DND-41 (cell line): Measurements from ENCODE around the gene TPK1.

ENCODE experiments used
- EZH2 ChIP-seq: IDR thresholded peaks from 3 replicates; pipeline ENCODE4 v1.6.1; 2012; ENCODE audit warnings: borderline replicate concordance, low read depth, mild to moderate bottlenecking, moderate library complexity, low read length, inconsistent platforms; ENCODE audit not compliant: severe bottlenecking
- TF ChIP-seq, protein P1 (sequence below): IDR thresholded peaks from 2 replicates; pipeline ENCODE4 v1.5.1; 2012; ENCODE audit warnings: borderline replicate concordance, low read length, moderate library complexity, mild to moderate bottlenecking; ENCODE audit not compliant: poor library complexity, severe bottlenecking; ENCODE audit errors: extremely low read depth

- TF ChIP-seq EZH2, result no peak
- TF ChIP-seq, protein P1, sequence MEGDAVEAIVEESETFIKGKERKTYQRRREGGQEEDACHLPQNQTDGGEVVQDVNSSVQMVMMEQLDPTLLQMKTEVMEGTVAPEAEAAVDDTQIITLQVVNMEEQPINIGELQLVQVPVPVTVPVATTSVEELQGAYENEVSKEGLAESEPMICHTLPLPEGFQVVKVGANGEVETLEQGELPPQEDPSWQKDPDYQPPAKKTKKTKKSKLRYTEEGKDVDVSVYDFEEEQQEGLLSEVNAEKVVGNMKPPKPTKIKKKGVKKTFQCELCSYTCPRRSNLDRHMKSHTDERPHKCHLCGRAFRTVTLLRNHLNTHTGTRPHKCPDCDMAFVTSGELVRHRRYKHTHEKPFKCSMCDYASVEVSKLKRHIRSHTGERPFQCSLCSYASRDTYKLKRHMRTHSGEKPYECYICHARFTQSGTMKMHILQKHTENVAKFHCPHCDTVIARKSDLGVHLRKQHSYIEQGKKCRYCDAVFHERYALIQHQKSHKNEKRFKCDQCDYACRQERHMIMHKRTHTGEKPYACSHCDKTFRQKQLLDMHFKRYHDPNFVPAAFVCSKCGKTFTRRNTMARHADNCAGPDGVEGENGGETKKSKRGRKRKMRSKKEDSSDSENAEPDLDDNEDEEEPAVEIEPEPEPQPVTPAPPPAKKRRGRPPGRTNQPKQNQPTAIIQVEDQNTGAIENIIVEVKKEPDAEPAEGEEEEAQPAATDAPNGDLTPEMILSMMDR, result no peak
Measured at GRCh38 chr7:144497282-144497681, 338.6 kb downstream of the TPK1 start.
